Measurements from ENCODE around the gene MRPL34. TPM values are rescaled to one million over a fixed set of nuclear protein-coding genes. Genes with fewer than 3 reads are reported as not detected.

MRPL34 gene
- total and polyA plus RNA-seq, 4 donors = 22.3 to 137 (median 93.4) TPM

DNA sequence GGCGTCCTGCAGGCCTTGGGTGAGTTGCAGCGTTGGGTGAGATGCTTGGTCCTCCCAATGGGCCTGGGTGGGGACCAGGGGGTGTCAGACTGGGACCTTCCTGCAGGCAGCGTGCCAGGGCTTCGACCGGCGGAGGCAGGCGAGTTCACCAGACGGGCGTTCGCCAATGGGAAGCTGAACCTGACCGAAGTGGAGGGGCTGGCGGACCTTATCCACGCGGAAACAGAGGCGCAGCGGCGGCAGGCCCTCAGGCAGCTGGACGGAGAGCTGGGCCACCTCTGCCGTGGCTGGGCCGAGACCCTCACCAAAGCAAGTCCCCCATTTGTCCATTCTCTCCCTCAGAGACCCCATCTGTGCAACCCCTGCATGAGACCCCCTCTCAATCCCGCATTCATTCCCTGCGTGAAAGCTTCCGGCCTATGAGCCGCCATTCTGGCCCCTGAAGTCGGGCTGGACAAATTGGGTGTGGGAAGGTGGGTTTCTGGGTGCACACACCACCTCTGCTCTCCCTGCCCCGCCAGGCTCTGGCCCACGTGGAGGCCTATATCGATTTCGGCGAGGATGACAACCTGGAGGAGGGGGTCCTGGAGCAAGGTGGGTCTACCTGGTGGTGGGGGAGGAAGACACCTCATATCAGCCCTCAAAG is 32.9 kb downstream of the MRPL34 start:
- H3K27me3 ChIP-seq (ENCODE audit: control insufficient read depth in 3 of 3, insufficient read depth in 3 of 3, low read length in 2 of 3) = no peaks in the 10 kb centered on the region
- no peak overlapping the region for H3K9ac ChIP-seq (ENCODE audit: insufficient read depth in 1 of 2, low read length in 2 of 2)
- no peak for DNase-seq
- no peak overlapping the region for H3K4me3 ChIP-seq
- no peak for ATAC-seq (ENCODE audit: insufficient read depth, low FRiP score)
- H3K27ac ChIP-seq (ENCODE audit: low read depth in 1 of 2, low read length in 1 of 2) = no peak overlapping the region
- WGBS, 2 donors = 93 to 97% methylated on average over 30 of the region's 30 CpGs
- no peaks in the 10 kb centered on the region for H3K9me3 ChIP-seq (ENCODE audit: control insufficient read depth in 4 of 4, insufficient read depth in 3 of 4, low read length in 3 of 4)
- no peak for TF ChIP-seq CTCF (IDR thresholded peaks at IDR 0.05; ENCODE audit: control extremely low read depth, extremely low read depth)
- peaks cover 0 to 21% (median 5%) of the 10 kb centered on the region in 5 donors for H3K4me1 ChIP-seq (ENCODE audit: control insufficient read depth in 5 of 5, insufficient read depth in 5 of 5, low read length in 5 of 5)
- peaks cover 0 to 8% (median 2%) of the 10 kb centered on the region in 4 donors for H3K36me3 ChIP-seq (ENCODE audit: control insufficient read depth in 4 of 4, insufficient read depth in 4 of 4, low read length in 4 of 4)

DNA sequence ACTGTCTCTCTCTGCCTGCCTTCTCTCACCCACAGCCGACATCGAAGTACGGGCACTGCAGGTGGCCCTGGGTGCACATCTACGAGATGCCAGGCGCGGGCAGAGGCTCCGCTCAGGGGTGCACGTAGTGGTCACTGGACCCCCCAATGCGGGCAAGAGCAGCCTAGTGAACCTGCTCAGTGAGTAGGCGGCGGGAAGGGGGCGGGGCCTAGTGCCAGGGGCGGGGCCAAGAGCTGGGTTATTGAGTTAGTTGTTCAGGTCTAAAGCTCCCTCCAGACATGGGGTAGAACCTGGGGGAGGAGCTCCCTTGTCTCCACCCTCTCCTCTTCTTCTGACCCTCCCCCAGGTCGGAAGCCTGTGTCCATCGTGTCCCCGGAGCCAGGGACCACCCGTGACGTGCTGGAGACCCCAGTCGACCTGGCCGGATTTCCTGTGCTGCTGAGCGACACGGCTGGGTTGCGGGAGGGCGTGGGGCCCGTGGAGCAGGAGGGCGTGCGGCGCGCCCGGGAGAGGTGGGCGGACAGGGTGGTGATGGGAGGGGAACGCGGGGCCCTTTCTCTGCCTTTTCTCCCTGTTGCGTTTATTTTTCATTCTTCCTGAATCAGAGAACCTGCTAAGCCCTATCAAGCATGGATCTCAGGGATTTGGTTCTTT is 33.5 kb downstream of the MRPL34 start:
- H3K36me3 ChIP-seq (ENCODE audit: control insufficient read depth in 4 of 4, insufficient read depth in 4 of 4, low read length in 4 of 4) = peaks cover 0 to 8% (median 2%) of the 10 kb centered on the region in 4 donors
- H3K9me3 ChIP-seq (ENCODE audit: control insufficient read depth in 4 of 4, insufficient read depth in 3 of 4, low read length in 3 of 4) = no peaks in the 10 kb centered on the region
- DNase-seq = no peak
- ATAC-seq (ENCODE audit: insufficient read depth, low FRiP score) = no peak
- H3K4me1 ChIP-seq (ENCODE audit: control insufficient read depth in 5 of 5, insufficient read depth in 5 of 5, low read length in 5 of 5) = peaks cover 0 to 15% (median 5%) of the 10 kb centered on the region in 5 donors
- H3K27me3 ChIP-seq (ENCODE audit: control insufficient read depth in 3 of 3, insufficient read depth in 3 of 3, low read length in 2 of 3) = no peaks in the 10 kb centered on the region
- no peak overlapping the region for H3K9ac ChIP-seq (ENCODE audit: insufficient read depth in 1 of 2, low read length in 2 of 2)
- no peak overlapping the region for H3K4me3 ChIP-seq
- TF ChIP-seq CTCF (IDR thresholded peaks at IDR 0.05; ENCODE audit: control extremely low read depth, extremely low read depth) = no peak
- 93% methylated on average over 34 of the region's 34 CpGs for WGBS, 2 donors
- no peak overlapping the region for H3K27ac ChIP-seq (ENCODE audit: low read depth in 1 of 2, low read length in 1 of 2)

- no peak for DNase-seq
- peaks cover 0 to 11% (median 5%) of the 10 kb centered on the region in 5 donors for H3K4me1 ChIP-seq (ENCODE audit: control insufficient read depth in 5 of 5, insufficient read depth in 5 of 5, low read length in 5 of 5)
- no peak for TF ChIP-seq CTCF (IDR thresholded peaks at IDR 0.05; ENCODE audit: control extremely low read depth, extremely low read depth)
- no peak overlapping the region for H3K9ac ChIP-seq (ENCODE audit: insufficient read depth in 1 of 2, low read length in 2 of 2)
- no peak overlapping the region for H3K4me3 ChIP-seq
- no peak overlapping the region for H3K27ac ChIP-seq (ENCODE audit: low read depth in 1 of 2, low read length in 1 of 2)
- 83 to 88% methylated on average over 21 of the region's 21 CpGs for WGBS, 2 donors
- H3K36me3 ChIP-seq (ENCODE audit: control insufficient read depth in 4 of 4, insufficient read depth in 4 of 4, low read length in 4 of 4) = peaks cover 0 to 8% (median 2%) of the 10 kb centered on the region in 4 donors
- H3K27me3 ChIP-seq (ENCODE audit: control insufficient read depth in 3 of 3, insufficient read depth in 3 of 3, low read length in 2 of 3) = no peaks in the 10 kb centered on the region
- H3K9me3 ChIP-seq (ENCODE audit: control insufficient read depth in 4 of 4, insufficient read depth in 3 of 4, low read length in 3 of 4) = no peaks in the 10 kb centered on the region
- ATAC-seq (ENCODE audit: insufficient read depth, low FRiP score) = no peak
Observed at GRCh38 chr19:17340302-17340870, 34.7 kb downstream of the MRPL34 start.
